ENCODE measurements around the gene HADHA. TPM values are rescaled to one million over a fixed set of nuclear protein-coding genes. Genes with fewer than 3 reads are reported as not detected.
A peak's percentile ranks its signal among the peaks of the same experiment; 100 is the strongest.

The HADHA gene
- total and polyA plus RNA-seq, 2 donors (not counting 1 experiment from before 2014, with no cell fraction given), result 155 to 162 TPM

DNA sequence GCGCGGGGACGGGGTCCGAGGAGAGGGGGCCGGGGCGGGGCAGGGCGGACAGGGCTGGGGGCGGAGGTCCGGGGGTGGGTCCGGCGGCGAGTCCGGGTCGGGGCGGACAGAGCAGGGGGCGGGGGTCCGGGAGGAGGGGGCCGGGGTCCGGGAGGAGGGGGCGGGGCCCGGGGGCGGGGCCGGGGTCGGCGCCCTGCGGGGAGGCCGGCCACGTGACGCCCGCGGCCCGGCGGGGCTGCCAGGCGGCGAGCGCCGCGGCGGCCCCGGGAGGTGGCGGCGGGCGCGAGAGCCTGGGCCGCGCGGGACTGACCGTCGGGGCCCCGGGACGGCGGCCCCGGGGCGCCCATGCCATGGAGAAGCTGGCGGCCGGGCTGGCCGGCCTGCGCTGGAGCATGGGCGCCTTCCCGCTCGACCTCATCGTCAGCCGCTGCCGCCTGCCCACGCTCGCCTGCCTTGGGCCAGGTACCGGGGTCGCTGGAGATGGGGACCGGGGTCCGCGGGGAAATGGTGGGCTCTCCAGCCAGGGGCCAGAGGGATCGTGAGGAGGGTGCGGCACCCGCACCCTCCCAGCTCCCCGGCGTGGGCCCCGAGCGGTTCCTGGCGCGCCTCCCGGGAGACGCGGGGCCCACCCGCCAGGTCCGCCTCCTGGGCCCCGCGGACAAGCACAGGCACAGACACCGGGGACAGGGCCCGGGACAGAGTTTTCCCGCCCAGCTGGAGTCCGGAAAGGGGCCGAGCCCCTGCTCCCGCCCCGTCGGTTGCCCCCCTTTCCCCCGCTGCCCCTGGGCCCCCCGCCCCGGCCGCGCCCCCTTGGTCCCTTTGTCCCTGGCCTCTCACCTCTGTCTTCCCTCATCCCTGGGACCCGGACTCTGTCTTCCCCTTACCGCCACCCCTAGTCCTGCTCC lies 71.3 kb downstream of the HADHA start, which contains the start of gene GAREM2:
Gene GAREM2, plus strand, starts transcription at position 218 of the 905 bp plus-strand sequence. Its CDS starts 133 bp downstream, at position 351.
- H3K27ac ChIP-seq (ENCODE audit: insufficient read depth, low read length), result no peak within 1 kb of the TSS
- H3K4me1 ChIP-seq (ENCODE audit: control insufficient read depth, extremely low read depth, insufficient read depth, low read length), result no peaks in the 10 kb centered on the region
- no peak within 1 kb of the TSS for H2AFZ ChIP-seq (ENCODE audit: low read length)
- H3K4me2 ChIP-seq (ENCODE audit: extremely low read depth, insufficient read depth, low read length), result no peak within 1 kb of the TSS
- H3K27me3 ChIP-seq (ENCODE audit: control insufficient read depth, insufficient read depth, low read length), result peaks cover 22% of the 10 kb centered on the region
- peak within 1 kb of the TSS in 2 of 4 experiments; percentile 19 to 25 for H3K4me3 ChIP-seq (replicated peaks in 1 of 4; ENCODE audit: control extremely low read depth in 1 of 4, insufficient read depth in 1 of 4, low read depth in 3 of 4, low read length in 4 of 4)
- H3K9ac ChIP-seq (ENCODE audit: insufficient read depth, low read length), result no peak within 1 kb of the TSS
- TF ChIP-seq, protein P1, sequence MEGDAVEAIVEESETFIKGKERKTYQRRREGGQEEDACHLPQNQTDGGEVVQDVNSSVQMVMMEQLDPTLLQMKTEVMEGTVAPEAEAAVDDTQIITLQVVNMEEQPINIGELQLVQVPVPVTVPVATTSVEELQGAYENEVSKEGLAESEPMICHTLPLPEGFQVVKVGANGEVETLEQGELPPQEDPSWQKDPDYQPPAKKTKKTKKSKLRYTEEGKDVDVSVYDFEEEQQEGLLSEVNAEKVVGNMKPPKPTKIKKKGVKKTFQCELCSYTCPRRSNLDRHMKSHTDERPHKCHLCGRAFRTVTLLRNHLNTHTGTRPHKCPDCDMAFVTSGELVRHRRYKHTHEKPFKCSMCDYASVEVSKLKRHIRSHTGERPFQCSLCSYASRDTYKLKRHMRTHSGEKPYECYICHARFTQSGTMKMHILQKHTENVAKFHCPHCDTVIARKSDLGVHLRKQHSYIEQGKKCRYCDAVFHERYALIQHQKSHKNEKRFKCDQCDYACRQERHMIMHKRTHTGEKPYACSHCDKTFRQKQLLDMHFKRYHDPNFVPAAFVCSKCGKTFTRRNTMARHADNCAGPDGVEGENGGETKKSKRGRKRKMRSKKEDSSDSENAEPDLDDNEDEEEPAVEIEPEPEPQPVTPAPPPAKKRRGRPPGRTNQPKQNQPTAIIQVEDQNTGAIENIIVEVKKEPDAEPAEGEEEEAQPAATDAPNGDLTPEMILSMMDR (conservative IDR thresholded peaks at IDR 0.05 in 1 of 2, IDR thresholded peaks at IDR 0.05 in 1 of 2; ENCODE audit: low read depth in 1 of 2, low read length in 2 of 2), result no peak
- TF ChIP-seq EZH2 (IDR thresholded peaks at IDR 0.05; ENCODE audit: low read length, missing control alignments), result peak; percentile 96
- H4K20me1 ChIP-seq (ENCODE audit: control insufficient read depth, extremely low read depth, insufficient read depth, low read length), result no peaks in the 10 kb centered on the region
- no peaks in the 10 kb centered on the region for H3K36me3 ChIP-seq (ENCODE audit: control insufficient read depth, insufficient read depth, low read length)
- DNase-seq (ENCODE audit: low read depth in 2 of 2), result no peak
- H3K79me2 ChIP-seq (ENCODE audit: control insufficient read depth, insufficient read depth, low read length), result no peaks in the 10 kb centered on the region
- no peaks in the 10 kb centered on the region for H3K9me3 ChIP-seq (ENCODE audit: control insufficient read depth, insufficient read depth, low read depth, low read length)

DNA sequence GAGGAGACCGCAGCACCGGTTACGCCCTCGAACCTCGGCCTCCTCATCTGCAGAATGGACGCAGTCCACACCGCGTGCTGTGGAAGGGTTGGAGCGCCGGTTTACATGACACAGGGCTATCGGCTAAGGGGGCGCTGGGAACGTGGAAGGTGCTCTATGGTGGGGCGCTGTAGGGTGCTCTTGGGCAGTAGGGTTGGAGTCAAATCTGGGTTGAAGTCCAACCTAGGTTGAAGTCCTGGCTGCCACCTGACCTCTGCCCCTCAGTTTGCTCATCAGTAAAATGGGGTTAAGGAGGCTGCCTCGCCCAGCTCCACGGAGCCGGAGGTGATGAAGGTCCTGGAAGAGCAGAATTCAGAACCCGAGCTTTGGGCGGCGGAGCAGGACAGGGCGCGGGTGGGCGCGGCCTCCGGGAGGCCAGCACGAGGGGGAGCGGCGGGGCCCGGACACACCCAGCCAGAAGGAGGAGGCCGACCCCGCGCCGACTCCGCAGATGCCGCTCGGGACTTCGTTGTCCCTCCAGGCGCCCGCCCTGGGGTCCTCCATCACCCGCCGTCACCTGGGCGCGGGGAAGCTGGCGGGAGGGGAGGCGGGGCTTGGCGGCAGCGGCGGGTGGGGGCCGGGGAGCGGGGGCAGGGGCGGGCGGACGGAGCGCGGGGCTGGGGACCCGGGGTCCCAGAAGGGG lies 72.1 kb downstream of the HADHA start:
- H2AFZ ChIP-seq (ENCODE audit: low read length), result no peak overlapping the region
- peak overlapping the region in 1 of 4 experiments; percentile 14 for H3K4me3 ChIP-seq (replicated peaks in 1 of 4; ENCODE audit: control extremely low read depth in 1 of 4, insufficient read depth in 1 of 4, low read depth in 3 of 4, low read length in 4 of 4)
- no peak overlapping the region for H3K27ac ChIP-seq (ENCODE audit: insufficient read depth, low read length)
- H4K20me1 ChIP-seq (ENCODE audit: control insufficient read depth, extremely low read depth, insufficient read depth, low read length), result no peaks in the 10 kb centered on the region
- no peak overlapping the region for H3K4me2 ChIP-seq (ENCODE audit: extremely low read depth, insufficient read depth, low read length)
- no peak overlapping the region for H3K9ac ChIP-seq (ENCODE audit: insufficient read depth, low read length)
- H3K27me3 ChIP-seq (ENCODE audit: control insufficient read depth, insufficient read depth, low read length), result peaks cover 19% of the 10 kb centered on the region
- DNase-seq (ENCODE audit: low read depth in 2 of 2), result no peak
- no peaks in the 10 kb centered on the region for H3K9me3 ChIP-seq (ENCODE audit: control insufficient read depth, insufficient read depth, low read depth, low read length)
- no peaks in the 10 kb centered on the region for H3K79me2 ChIP-seq (ENCODE audit: control insufficient read depth, insufficient read depth, low read length)
- no peaks in the 10 kb centered on the region for H3K4me1 ChIP-seq (ENCODE audit: control insufficient read depth, extremely low read depth, insufficient read depth, low read length)
- H3K36me3 ChIP-seq (ENCODE audit: control insufficient read depth, insufficient read depth, low read length), result no peaks in the 10 kb centered on the region
- TF ChIP-seq EZH2 (IDR thresholded peaks at IDR 0.05; ENCODE audit: low read length, missing control alignments), result peak; percentile 93
- TF ChIP-seq, protein P1 (conservative IDR thresholded peaks at IDR 0.05 in 1 of 2, IDR thresholded peaks at IDR 0.05 in 1 of 2; ENCODE audit: low read depth in 1 of 2, low read length in 2 of 2), result no peak

DNA sequence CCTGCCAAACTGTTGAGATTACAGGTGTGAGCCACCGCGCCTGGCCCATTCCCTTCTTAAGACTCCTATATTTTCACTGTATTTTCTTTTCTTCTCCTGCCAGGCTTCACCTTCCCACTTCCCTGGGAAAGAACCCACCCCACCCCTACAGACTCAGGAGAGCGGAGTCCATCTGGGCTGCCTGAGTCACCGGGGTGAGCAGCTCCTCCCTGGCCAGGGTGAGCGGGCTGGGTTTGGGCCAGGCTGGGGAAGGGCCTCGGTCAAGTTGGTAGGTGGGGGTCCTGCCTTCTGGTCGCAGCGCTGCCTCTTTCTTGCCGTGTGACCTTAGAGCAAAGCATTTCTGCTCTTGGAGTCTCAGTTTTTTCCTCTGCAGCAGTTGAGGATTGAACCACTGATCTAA lies 73.6 kb downstream of the HADHA start:
- H3K79me2 ChIP-seq (ENCODE audit: control insufficient read depth, insufficient read depth, low read length), result no peaks in the 10 kb centered on the region
- TF ChIP-seq EZH2 (IDR thresholded peaks at IDR 0.05; ENCODE audit: low read length, missing control alignments), result no peak
- TF ChIP-seq, protein P1 (conservative IDR thresholded peaks at IDR 0.05 in 1 of 2, IDR thresholded peaks at IDR 0.05 in 1 of 2; ENCODE audit: low read depth in 1 of 2, low read length in 2 of 2), result no peak
- no peak overlapping the region for H3K4me3 ChIP-seq (replicated peaks in 1 of 4; ENCODE audit: control extremely low read depth in 1 of 4, insufficient read depth in 1 of 4, low read depth in 3 of 4, low read length in 4 of 4)
- H4K20me1 ChIP-seq (ENCODE audit: control insufficient read depth, extremely low read depth, insufficient read depth, low read length), result no peaks in the 10 kb centered on the region
- no peaks in the 10 kb centered on the region for H3K4me1 ChIP-seq (ENCODE audit: control insufficient read depth, extremely low read depth, insufficient read depth, low read length)
- H3K4me2 ChIP-seq (ENCODE audit: extremely low read depth, insufficient read depth, low read length), result no peak overlapping the region
- H2AFZ ChIP-seq (ENCODE audit: low read length), result no peak overlapping the region
- no peak for DNase-seq (ENCODE audit: low read depth in 2 of 2)
- H3K27ac ChIP-seq (ENCODE audit: insufficient read depth, low read length), result no peak overlapping the region
- no peaks in the 10 kb centered on the region for H3K36me3 ChIP-seq (ENCODE audit: control insufficient read depth, insufficient read depth, low read length)
- no peaks in the 10 kb centered on the region for H3K9me3 ChIP-seq (ENCODE audit: control insufficient read depth, insufficient read depth, low read depth, low read length)
- H3K9ac ChIP-seq (ENCODE audit: insufficient read depth, low read length), result no peak overlapping the region
- H3K27me3 ChIP-seq (ENCODE audit: control insufficient read depth, insufficient read depth, low read length), result peaks cover 19% of the 10 kb centered on the region
